Activated CD4-positive, alpha-beta T cell treated with anti-CD3 and anti-CD28 coated beads for 1 hour (primary cell): ENCODE measurements around the gene WDR83.
"Not testable (repeated sequence)": the region's sequence is repeated elsewhere in the genome, so short reads cannot be mapped to it uniquely, and the experiment has no call there.

Source experiments
- DNase-seq: peaks from one replicate; pipeline ENCODE4 v3.0.0-alpha.2; 2020

WDR83 gene

GRCh38 chr19:12687496-12688196 is 21.0 kb downstream of the WDR83 start, which contains the start of gene GNG14:
Gene GNG14 (plus strand): TSS chr19:12687998. CDS start chr19:12688049, 51 bp downstream.
- DNase-seq: no peak

DNA sequence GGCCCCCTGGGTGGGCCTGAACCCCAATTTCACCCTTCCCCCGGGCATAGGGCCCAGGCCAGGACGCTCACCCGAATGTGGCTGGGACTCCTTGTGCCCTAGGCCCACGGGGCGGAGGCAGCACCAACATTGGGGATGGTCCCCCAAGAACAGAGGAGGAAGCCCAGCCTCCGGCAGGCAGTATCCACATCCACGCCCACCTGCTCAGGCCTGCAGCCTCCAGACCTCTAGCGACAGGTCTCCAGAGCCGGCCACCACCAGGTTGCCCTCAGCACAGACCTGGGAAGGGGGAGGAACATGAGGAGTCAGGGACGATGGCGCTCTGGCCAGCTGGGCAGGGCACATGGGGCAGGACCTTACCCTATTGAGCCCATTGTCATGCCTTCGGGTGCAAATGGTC is 22.4 kb downstream of the WDR83 start:
- no peak for DNase-seq

GRCh38 chr19:12689581-12690216 is 23.1 kb downstream of the WDR83 start:
- no peak for DNase-seq

GRCh38 chr19:12692960-12693359 is 26.4 kb downstream of the WDR83 start:
- DNase-seq: no peak

GRCh38 chr19:12694641-12695040 is 28.0 kb downstream of the WDR83 start:
- DNase-seq: no peak

DNA sequence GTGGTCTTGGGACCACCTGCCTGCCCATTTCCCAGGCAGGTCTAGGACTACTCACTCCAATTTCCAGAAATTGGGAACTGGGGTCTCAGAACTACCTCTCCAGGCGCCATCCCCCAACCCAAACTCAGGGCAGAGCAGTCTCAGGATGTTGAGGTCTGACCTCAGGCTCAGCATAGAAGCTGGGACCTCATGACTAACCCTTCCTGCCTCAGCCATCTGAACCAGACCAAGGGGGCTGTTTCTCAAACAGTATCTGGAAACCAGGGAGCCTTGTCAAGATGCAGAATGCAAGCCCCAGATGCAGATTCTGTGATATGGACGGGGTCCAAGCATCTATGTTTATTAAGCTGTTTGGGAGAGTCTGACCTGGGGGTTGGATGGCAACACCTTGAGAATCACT is 28.5 kb downstream of the WDR83 start:
- no peak for DNase-seq

- no peak for DNase-seq
These were observed 28.9 kb downstream of the WDR83 start for GRCh38 chr19:12695514-12695913.

DNA sequence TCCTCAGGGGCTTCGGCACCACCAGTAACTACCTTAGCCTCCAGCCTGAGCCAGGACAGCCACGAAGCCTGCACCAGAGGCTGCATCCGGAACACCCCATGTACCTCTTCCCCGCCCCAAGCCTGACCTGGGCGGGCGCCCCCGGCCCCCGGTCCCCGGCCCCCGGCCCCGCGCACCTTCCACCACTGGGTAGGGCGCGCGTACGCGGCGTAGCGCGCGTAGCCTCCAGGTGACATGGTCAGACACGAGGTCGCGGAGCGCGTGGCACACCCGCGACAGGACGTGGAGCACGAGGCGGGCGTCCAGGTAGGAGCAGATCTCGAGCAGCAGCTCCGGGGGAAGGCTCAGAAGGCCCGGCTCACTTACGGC is 29.4 kb downstream of the WDR83 start:
- DNase-seq: no peak

DNA sequence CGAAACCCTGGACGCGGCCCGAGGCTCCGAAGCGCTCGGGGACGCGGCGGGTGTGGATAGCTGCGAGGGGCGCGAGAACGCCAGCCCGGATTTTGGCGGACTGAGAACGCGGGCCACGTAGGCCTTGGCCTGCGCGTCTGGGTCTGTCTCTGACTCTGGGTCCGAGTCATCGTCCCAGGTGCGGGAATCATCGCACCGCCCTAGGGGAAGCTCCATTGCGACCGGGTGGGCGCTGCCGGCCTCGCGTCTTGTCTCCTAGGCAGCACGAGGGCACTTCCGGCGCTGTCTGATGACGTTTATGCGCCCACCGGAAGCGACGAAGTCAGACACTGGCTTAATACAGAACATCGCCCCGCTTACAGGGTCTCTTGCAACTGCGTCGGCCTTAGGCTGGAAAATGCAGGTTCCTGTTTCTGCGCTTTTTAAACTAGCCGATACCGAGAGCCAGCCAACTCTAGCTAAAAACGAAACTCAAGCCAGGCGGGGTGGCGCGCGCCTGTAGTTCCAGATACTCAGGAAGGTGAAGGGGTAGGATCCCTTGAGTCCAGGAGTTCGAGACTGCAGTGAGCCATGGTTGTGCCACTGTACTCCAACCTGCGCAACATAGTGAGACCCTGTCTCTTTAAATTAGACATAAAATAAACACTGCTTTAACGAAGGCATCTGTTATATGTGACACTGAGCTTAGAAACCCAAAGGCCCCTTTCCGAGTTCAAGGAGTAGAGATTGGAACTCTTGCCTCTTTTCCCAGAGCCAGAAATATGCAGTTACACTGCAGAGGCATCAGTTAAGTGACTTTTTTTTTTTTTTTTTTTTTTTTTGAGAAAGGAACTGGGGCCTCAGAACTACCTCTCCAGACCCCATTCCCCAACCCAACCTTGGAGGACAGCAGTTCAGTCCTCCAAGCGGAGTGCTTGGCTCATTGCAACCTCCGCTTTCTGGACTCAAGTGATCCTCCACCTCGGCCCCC is 30.0 kb downstream of the WDR83 start, which contains the start of gene FBXW9:
Gene FBXW9 (minus strand): TSS at position 266 of the 970 bp plus-strand sequence. CDS start 50 bp downstream, at position 216.
- DNase-seq: peak; percentile 97

- not testable (repeated sequence) for DNase-seq
These were observed 30.8 kb downstream of the WDR83 start for GRCh38 chr19:12697425-12697824.

- no peak for DNase-seq
These were observed 31.5 kb downstream of the WDR83 start for GRCh38 chr19:12698138-12698537.

- DNase-seq: no peak
These were observed 35.1 kb downstream of the WDR83 start for GRCh38 chr19:12701596-12702282.

DNA sequence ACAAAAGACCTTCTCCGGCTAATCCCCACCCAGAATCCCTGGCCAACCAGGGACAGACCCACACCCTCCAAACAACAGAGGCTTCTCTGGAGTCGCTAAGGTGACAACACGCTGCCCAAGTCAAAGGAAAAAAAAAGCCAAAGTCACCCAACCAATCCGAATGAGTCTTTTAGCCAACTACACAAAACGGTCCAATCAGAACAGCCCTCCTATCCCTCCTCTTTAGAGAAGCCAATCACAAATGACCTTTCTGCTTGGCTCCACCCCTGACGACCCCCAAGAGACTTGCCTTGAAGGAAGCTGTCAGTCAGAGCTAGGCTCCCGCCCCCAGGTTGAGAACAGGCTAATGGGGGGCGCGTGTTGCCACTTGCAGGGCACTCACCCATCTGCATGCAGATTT is 36.4 kb downstream of the WDR83 start:
- no peak for DNase-seq

DNA sequence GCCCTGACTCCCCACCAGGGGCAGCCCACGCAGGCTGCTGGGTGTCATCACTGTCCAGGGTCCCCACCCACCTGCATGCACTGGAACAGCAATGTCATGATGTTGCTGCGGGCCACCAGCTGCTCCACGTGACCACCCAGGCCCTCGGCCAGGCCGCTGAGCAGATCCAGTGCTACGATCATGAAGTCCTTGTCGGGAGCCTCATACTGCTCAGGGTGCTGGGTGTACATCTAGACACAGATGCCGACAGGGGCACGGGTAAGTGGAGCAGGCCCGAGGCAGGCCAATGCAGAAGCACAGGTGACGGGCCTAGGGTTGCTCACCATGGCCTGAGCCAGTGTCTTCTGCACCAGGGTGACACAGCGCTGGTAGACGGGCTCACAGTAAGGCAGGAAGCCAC is 38.6 kb downstream of the WDR83 start:
- DNase-seq: no peak

GRCh38 chr19:12705654-12706331 is 39.2 kb downstream of the WDR83 start:
- no peak for DNase-seq

GRCh38 chr19:12706332-12706718 is 39.7 kb downstream of the WDR83 start:
- no peak for DNase-seq

DNA sequence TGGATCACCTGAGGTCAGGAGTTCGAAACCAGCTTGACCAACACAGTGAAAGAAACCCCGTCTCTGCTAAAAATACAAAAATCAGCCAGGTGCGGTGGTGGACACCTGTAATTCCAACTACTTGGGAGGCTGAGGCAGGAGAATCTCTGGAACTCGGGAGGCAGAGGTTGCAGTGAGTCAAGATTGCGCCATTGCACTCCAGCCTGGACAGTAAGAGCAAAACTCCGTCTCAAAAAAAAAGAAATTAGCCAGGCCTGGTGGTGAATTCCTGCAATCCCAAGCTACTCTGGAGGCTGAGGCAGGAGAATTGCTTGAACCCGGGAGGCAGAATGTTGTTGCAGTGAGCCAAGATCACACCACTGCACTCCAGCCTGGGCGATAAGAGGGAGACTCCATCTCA is 42.0 kb downstream of the WDR83 start:
- DNase-seq: no peak

DNA sequence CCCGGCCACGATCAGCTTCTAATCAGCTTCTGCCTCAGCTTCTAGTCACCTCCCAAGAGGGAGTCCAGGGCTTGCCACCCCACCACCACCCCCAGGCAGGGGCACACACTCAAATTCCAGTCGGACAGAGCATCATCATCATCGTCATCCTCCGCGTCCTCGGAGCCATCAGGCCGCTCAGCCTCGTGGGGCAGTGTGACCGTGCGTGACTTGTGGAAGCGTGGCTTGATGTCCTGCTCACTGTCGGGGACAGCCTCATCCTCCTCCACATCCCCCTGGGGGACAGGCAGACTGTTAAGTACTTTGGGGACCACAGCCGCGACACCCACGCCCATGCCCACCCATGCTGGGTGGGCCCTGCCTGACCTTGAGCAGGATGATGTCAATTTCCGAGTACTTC is 44.6 kb downstream of the WDR83 start:
- no peak for DNase-seq

DNA sequence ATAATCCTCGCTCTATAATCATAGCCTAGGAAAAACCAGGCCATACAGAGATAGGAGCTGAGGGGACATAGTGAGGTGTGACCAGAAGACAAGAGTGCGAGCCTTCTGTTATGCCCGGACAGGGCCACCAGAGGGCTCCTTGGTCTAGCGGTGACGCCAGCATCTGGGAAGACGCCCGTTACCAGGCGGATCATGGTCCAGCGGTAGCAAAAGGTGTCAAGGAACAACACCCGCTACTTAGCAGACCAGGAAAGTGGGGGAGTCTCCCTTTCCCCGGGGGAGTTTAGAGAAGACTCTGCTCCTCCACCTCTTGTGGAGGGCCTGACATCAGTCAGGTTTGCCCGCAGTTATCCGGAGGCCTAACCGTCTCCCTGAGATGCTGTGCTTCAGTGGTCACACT is 45.5 kb downstream of the WDR83 start:
- not testable (repeated sequence) for DNase-seq

DNA sequence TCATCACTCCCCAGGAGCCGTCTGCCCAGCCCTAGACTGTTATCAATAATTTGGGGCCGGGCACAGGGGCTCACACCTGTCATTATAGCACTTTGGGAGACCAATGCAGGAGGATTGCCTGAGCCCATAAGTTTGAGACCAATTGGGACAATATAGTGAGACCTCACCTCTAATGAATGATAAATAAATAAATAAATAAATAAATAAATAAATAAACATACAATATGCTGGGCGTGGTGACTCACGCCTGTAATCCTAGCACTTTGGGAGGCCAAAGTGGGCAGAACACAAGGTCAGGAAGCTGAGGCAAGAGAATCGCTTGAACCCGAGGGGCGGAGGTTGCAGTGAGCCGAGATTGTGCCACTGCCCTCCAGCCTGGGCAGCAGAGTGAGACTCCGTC is 46.7 kb downstream of the WDR83 start:
- not testable (repeated sequence) for DNase-seq

DNA sequence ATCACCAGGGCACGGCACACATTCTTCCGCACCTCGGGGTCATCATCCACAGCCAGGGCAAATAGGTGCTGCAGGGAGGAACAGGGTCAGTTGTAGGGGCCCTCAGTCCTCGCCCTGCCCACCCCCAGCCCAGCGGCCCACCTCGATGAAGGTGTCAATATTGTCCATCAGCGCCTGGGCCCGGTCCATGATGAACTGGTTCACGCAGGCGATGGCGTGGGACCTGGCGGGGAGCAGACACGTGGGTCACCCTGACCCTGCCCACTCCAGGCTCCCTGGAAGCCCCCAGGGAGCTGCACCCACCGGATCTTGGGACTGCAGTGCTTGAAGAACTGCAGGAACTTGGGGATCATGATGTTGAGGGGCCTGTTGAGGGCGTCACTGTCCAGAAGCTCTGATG is 48.5 kb downstream of the WDR83 start:
- DNase-seq: no peak

GRCh38 chr19:12715929-12716328 is 49.3 kb downstream of the WDR83 start:
- DNase-seq: no peak
